D721Med (cell line): ENCODE results near the gene GABPB2.

ENCODE experiments used
- DNase-seq: peaks from one replicate; pipeline ENCODE4 v3.0.0; 2011; ENCODE audit warnings: low spot score; ENCODE audit not compliant: insufficient read length
- FAIRE-seq: peaks from 2 replicates; lab custom pipeline; 2011; peaks lifted over from hg19 to GRCh38; lab: Jason Lieb, UNC
- TF ChIP-seq, protein P1 (sequence below): IDR thresholded peaks from 2 replicates; pipeline ENCODE4 v1.5.1; 2012; ENCODE audit warnings: mild to moderate bottlenecking, control low read depth; ENCODE audit not compliant: insufficient read depth; ENCODE audit errors: missing control alignments

The GABPB2 gene

DNA sequence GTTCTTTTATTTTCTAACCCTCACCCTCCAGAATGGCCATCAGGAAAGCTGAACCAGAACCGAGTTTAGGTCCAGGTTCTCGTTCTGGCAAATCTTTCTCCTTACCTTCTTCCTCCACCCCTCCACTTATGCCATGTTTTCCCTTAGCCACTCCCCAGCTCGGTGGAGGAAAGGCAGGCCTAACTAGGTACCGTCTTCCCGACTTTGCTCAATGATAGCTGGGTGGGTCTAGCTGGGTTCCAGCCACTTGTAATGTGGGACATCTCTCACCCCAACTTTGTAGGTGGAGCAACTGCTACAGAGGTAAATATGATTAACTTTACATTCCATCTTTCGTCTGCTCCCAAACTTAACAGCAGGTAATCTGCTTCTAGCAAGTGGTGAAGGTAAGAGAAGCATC lies 33.5 kb upstream of the GABPB2 start:
- FAIRE-seq: no peak
- no peak for DNase-seq
- TF ChIP-seq, protein P1, sequence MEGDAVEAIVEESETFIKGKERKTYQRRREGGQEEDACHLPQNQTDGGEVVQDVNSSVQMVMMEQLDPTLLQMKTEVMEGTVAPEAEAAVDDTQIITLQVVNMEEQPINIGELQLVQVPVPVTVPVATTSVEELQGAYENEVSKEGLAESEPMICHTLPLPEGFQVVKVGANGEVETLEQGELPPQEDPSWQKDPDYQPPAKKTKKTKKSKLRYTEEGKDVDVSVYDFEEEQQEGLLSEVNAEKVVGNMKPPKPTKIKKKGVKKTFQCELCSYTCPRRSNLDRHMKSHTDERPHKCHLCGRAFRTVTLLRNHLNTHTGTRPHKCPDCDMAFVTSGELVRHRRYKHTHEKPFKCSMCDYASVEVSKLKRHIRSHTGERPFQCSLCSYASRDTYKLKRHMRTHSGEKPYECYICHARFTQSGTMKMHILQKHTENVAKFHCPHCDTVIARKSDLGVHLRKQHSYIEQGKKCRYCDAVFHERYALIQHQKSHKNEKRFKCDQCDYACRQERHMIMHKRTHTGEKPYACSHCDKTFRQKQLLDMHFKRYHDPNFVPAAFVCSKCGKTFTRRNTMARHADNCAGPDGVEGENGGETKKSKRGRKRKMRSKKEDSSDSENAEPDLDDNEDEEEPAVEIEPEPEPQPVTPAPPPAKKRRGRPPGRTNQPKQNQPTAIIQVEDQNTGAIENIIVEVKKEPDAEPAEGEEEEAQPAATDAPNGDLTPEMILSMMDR: no peak

DNA sequence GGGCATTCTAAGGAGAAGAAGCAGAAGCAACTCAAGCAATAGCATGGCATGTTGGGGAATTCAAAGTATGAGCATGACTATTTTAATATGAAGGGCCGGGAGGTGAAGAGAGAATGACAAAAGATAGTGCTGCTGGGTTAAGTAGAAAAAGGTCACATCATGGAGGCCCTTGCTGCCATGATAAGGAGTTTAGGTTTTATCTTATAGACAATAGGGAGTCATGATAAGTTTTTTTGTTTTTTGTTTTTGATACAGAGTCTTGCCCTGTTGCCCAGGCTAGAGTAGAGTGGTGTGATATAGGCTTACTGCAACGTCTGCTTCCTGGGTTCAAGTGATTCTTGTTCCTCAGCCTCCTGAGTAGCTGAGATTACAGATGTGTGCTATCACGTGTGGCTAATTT lies 31.0 kb upstream of the GABPB2 start:
- DNase-seq: no peak
- TF ChIP-seq, protein P1: no peak
- FAIRE-seq: no peak

DNA sequence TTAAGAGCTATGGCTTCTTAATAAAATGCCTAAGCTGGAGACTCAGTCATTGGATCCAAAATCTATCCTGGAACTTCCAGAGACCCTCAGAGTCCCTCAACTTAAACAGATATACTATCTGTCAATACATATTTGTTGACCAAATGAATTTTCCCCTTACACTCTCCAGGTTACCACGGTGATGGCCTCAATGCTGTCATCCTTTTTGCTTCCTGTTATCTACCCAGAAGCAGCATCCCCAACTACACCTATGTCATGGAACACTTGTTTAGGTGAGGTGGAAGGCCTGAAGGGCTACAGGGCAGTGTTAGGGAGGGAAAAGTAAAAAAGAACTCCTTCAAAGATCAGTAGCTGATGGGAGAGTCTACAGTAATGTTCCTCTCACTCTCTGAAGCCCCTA lies 27.4 kb upstream of the GABPB2 start:
- DNase-seq: no peak
- no peak for FAIRE-seq
- TF ChIP-seq, protein P1: no peak

DNA sequence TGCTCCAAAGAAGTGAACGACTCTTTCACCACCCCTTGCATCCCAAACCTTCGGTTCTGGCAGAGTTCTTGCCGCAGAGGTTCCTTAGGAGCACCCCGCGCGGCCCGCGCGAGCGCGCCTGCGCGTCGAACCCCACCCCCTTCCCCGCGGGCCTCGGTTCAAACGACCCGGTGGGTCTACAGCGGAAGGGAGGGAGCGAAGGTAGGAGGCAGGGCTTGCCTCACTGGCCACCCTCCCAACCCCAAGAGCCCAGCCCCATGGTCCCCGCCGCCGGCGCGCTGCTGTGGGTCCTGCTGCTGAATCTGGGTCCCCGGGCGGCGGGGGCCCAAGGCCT lies 23.0 kb upstream of the GABPB2 start, which contains the start of gene C1orf56:
C1orf56 (plus strand) TSS at position 161 of the 334 bp plus-strand sequence; CDS start at position 258, 97 bp downstream.
- no peak for FAIRE-seq
- peak; percentile 99 for DNase-seq
- TF ChIP-seq, protein P1: no peak

DNA sequence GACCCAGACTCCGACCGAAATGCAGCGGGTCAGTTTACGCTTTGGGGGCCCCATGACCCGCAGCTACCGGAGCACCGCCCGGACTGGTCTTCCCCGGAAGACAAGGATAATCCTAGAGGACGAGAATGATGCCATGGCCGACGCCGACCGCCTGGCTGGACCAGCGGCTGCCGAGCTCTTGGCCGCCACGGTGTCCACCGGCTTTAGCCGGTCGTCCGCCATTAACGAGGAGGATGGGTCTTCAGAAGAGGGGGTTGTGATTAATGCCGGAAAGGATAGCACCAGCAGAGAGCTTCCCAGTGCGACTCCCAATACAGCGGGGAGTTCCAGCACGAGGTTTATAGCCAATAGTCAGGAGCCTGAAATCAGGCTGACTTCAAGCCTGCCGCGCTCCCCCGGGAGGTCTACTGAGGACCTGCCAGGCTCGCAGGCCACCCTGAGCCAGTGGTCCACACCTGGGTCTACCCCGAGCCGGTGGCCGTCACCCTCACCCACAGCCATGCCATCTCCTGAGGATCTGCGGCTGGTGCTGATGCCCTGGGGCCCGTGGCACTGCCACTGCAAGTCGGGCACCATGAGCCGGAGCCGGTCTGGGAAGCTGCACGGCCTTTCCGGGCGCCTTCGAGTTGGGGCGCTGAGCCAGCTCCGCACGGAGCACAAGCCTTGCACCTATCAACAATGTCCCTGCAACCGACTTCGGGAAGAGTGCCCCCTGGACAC lies 22.5 kb upstream of the GABPB2 start:
- no peak for FAIRE-seq

DNA sequence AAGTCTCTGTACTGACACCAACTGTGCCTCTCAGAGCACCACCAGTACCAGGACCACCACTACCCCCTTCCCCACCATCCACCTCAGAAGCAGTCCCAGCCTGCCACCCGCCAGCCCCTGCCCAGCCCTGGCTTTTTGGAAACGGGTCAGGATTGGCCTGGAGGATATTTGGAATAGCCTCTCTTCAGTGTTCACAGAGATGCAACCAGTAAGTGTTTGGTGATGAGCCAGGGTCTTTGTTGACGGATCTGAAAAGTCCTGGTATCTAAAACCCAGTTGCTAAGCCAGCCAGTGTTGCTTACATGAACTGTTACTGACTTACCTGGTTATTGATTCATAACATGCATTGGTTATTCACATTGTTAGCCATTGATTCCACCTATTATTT lies 21.9 kb upstream of the GABPB2 start:
- DNase-seq: no peak
- no peak for FAIRE-seq
- TF ChIP-seq, protein P1: no peak

More for the DNA sequence above, 22.5 kb upstream of the GABPB2 start:
- TF ChIP-seq, protein P1: no peak
- DNase-seq: peak; percentile 69

DNA sequence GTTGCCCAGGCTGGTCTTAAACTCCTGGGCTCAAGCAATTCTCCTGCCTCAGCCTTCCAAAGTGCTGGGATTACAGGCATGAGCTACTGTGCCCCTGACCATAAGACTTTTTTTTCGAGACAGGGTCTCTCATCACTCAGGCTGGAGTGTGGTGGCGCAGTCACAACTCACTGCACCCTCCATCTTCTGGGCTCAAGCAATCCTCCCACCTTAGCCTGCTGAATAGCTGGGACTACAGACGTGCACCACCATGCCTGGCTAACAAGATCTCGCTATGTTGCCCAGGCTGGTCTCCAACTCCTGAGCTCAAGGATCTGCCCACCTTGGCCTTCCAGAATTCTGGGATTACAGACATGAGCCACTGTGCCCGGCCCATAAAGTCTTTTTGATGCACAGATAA lies 21.1 kb upstream of the GABPB2 start:
- FAIRE-seq (no peak), DNase-seq (no peak)
- TF ChIP-seq, protein P1: no peak
